IMR-90 (cell line): ENCODE results near the gene FAM168A. TPM values are rescaled to one million over a fixed set of nuclear protein-coding genes. Genes with fewer than 3 reads are reported as not detected.

ENCODE experiments used
- ATAC-seq: fragments of 200-7000 bp; cut with Tn5 transposase; 2 replicates; pipeline ENCODE4 v1.9.1; 2020; ENCODE audit warnings: low read depth, mild to moderate bottlenecking, moderate library complexity
- BruUV-seq: library from RNA; stranded (reverse); fragments of 400-500 nt; replicated peaks from 2 replicates; lab custom pipeline; 2021; lab: Mats Ljungman, UMichigan
- CTCF ChIA-PET: fragments of 300-600 bp; formaldehyde crosslinking; extraction: SDS; loops from one replicate; lab custom pipeline; 2021; ENCODE audit warnings: antibody characterized with exemption; lab: Yijun Ruan, JAX
- POLR2A ChIA-PET: fragments of 300-600 bp; sonication (Branson Sonifier 250); formaldehyde crosslinking; loops from one replicate; lab custom pipeline; 2022; ENCODE audit warnings: antibody characterized with exemption; ENCODE audit not compliant: unreplicated experiment; lab: Charles Lee
- DNase-seq: peaks from one replicate; pipeline ENCODE4 v3.0.0; 2013
- H2AFZ ChIP-seq: replicated peaks from 2 replicates; pipeline ENCODE3; 2013; ENCODE audit warnings: low read length, mild to moderate bottlenecking; ENCODE audit not compliant: poor library complexity
- H2AK5ac ChIP-seq: 2 replicates; pipeline ENCODE4 v1.6.1; 2013; ENCODE audit warnings: low read depth, low read length, inconsistent platforms
- H2AK9ac ChIP-seq: replicated peaks from 2 replicates; pipeline ENCODE3; 2013; ENCODE audit warnings: mild to moderate bottlenecking, low read depth, low read length, moderate library complexity; ENCODE audit not compliant: poor library complexity
- H2BK120ac ChIP-seq: 2 replicates; pipeline ENCODE4 v1.6.1; 2013; ENCODE audit warnings: low read depth, low read length, inconsistent platforms
- H2BK15ac ChIP-seq: 3 replicates; pipeline ENCODE4 v1.6.1; 2013; ENCODE audit warnings: low read depth, low read length, inconsistent platforms
- H2BK20ac ChIP-seq: 2 replicates; pipeline ENCODE4 v1.6.1; 2013; ENCODE audit warnings: low read depth, mild to moderate bottlenecking, inconsistent platforms, low read length, moderate library complexity
- H2BK5ac ChIP-seq: 2 replicates; pipeline ENCODE4 v1.6.1; 2013; ENCODE audit warnings: mild to moderate bottlenecking, low read depth, low read length, inconsistent platforms; ENCODE audit not compliant: poor library complexity, severe bottlenecking
- H3K14ac ChIP-seq: replicated peaks from 2 replicates; pipeline ENCODE4 v1.6.1; 2013; ENCODE audit warnings: low read depth, low read length, inconsistent platforms
- H3K18ac ChIP-seq: 2 replicates; pipeline ENCODE4 v1.6.1; 2013; ENCODE audit warnings: low read depth, low read length, control low read depth
- H3K23ac ChIP-seq: 2 replicates; pipeline ENCODE4 v1.6.1; 2013; ENCODE audit warnings: low read depth, low read length, inconsistent platforms
- H3K27ac ChIP-seq: 2 replicates; pipeline ENCODE4 v1.5.1; 2013; ENCODE audit warnings: mild to moderate bottlenecking, control low read depth, low read length; ENCODE audit not compliant: insufficient read depth
- H3K27me3 ChIP-seq: 2 replicates; pipeline ENCODE4 v1.6.1; 2013; ENCODE audit warnings: low read length; ENCODE audit not compliant: control insufficient read depth, insufficient read depth
- H3K36me3 ChIP-seq: 2 replicates; pipeline ENCODE4 v1.6.1; 2013; ENCODE audit warnings: low read length, mixed read lengths; ENCODE audit not compliant: control insufficient read depth, insufficient read depth
- H3K4ac ChIP-seq: 2 replicates; pipeline ENCODE4 v1.6.1; 2013; ENCODE audit warnings: low read depth, low read length, inconsistent platforms
- H3K4me1 ChIP-seq: 2 replicates; pipeline ENCODE4 v1.6.1; 2013; ENCODE audit warnings: low read length, mixed read lengths; ENCODE audit not compliant: control insufficient read depth, insufficient read depth
- H3K4me2 ChIP-seq: 2 replicates; pipeline ENCODE4 v1.6.1; 2013; ENCODE audit warnings: low read depth, mild to moderate bottlenecking, control low read depth, low read length, moderate library complexity
- H3K4me3 ChIP-seq: 2 replicates; pipeline ENCODE4 v1.5.1; 2013; ENCODE audit warnings: low read depth, mild to moderate bottlenecking, control low read depth, low read length, moderate library complexity; ENCODE audit not compliant: insufficient read depth
- H3K56ac ChIP-seq: 2 replicates; pipeline ENCODE4 v1.6.1; 2013; ENCODE audit warnings: low read length, inconsistent platforms; ENCODE audit not compliant: insufficient read depth; ENCODE audit errors: extremely low read depth
- H3K79me1 ChIP-seq, 2 experiments: 2 replicates each; pipeline ENCODE4 v1.6.1; 2013; ENCODE audit warnings: low read length in 2 of 2, inconsistent platforms in 1 of 2, low read depth in 1 of 2
- H3K9ac ChIP-seq: 2 replicates; pipeline ENCODE4 v1.6.1; 2013; ENCODE audit warnings: low read depth, low read length, control low read depth
- H3K9me1 ChIP-seq: 2 replicates; pipeline ENCODE4 v1.6.1; 2013; ENCODE audit warnings: low read length, inconsistent platforms; ENCODE audit not compliant: insufficient read depth
- H3K9me3 ChIP-seq: 2 replicates; pipeline ENCODE4 v1.6.1; 2013; ENCODE audit warnings: low read length; ENCODE audit not compliant: control insufficient read depth, insufficient read depth
- H4K20me1 ChIP-seq: 2 replicates; pipeline ENCODE4 v1.6.1; 2013; ENCODE audit warnings: low read length, inconsistent platforms; ENCODE audit not compliant: insufficient read depth
- H4K5ac ChIP-seq: 2 replicates; pipeline ENCODE4 v1.6.1; 2013; ENCODE audit warnings: mild to moderate bottlenecking, low read depth, low read length, control low read depth
- H4K8ac ChIP-seq, 2 experiments: 2 replicates each; pipeline ENCODE4 v1.6.1; 2013; ENCODE audit warnings: low read depth in 2 of 2, low read length in 2 of 2, control low read depth in 1 of 2, inconsistent platforms in 1 of 2
- H4K91ac ChIP-seq: 2 replicates; pipeline ENCODE4 v1.6.1; 2013; ENCODE audit warnings: low read depth, low read length, inconsistent platforms; ENCODE audit not compliant: insufficient read depth
- BHLHE40 ChIP-seq: fragments of 150-350 bp; IDR thresholded peaks from 2 replicates; pipeline ENCODE4 v1.6.1; 2016; ENCODE audit warnings: mild to moderate bottlenecking, low read depth, low read length
- CEBPB ChIP-seq: IDR thresholded peaks from 2 replicates; pipeline ENCODE4 v1.6.1; 2012; ENCODE audit warnings: low read depth, low read length, improper control_type of control experiment
- CHD1 ChIP-seq: IDR thresholded peaks from 2 replicates; pipeline ENCODE4 v1.6.1; 2012; ENCODE audit warnings: low read depth, low read length, improper control_type of control experiment
- POLR2A ChIP-seq: IDR thresholded peaks from 2 replicates; pipeline ENCODE4 v1.6.1; 2012; ENCODE audit warnings: mild to moderate bottlenecking, low read depth, low read length
- RAD21 ChIP-seq: IDR thresholded peaks from 2 replicates; pipeline ENCODE4 v1.6.1; 2012; ENCODE audit warnings: low read length, improper control_type of control experiment
- RCOR1 ChIP-seq: IDR thresholded peaks from 2 replicates; pipeline ENCODE4 v1.6.1; 2012; ENCODE audit warnings: mild to moderate bottlenecking, low read length, improper control_type of control experiment; ENCODE audit not compliant: insufficient replicate concordance
- RFX5 ChIP-seq: IDR thresholded peaks from 2 replicates; pipeline ENCODE4 v1.8.0; 2012; ENCODE audit warnings: low read depth, mild to moderate bottlenecking, low read length, moderate library complexity
- SMC3 ChIP-seq: fragments of 150-350 bp; IDR thresholded peaks from 2 replicates; pipeline ENCODE4 v1.6.1; 2016; ENCODE audit warnings: low read depth, mild to moderate bottlenecking, antibody characterized with exemption, low read length, moderate library complexity
- USF2 ChIP-seq: fragments of 150-350 bp; IDR thresholded peaks from 2 replicates; pipeline ENCODE4 v1.6.1; 2017; ENCODE audit warnings: mild to moderate bottlenecking, antibody characterized with exemption, low read length, low read depth
- WGBS, 2 experiments: methylation state at CpG; one replicate each; pipeline versions ENCODE4 v1.1.5 to v1.1.7; 2013; ENCODE audit warnings: missing lambda C conversion rate in 2 of 2; ENCODE audit not compliant: insufficient read length in 1 of 2; ENCODE audit errors: extremely low coverage in 2 of 2; 5-methylcytosine and 5-hydroxymethylcytosine counted together
- dilution Hi-C: fragments of 300-500 bp; cut with HindIII; formaldehyde crosslinking; loops from one replicate; pipeline ENCODE4 v1.14.3; 2018; ENCODE audit warnings: low sequenced_read_pairs; ENCODE audit not compliant: unreplicated experiment
- in situ Hi-C: fragments of 300-500 bp; cut with MboI; formaldehyde crosslinking; loops from 3 replicates; pipeline ENCODE4 v1.14.3; 2019; ENCODE audit warnings: low sequenced_read_pairs, inconsistent platforms, mixed read lengths
- intact Hi-C: fragments of 100-400 bp; cut with micrococcal nuclease; formaldehyde crosslinking; loops from 2 replicates; pipeline ENCODE4 v1.10.0; 2022
- polyA plus RNA-seq, 3 experiments: library from polyadenylated mRNA; depleted of rRNA; stranded (reverse); fragments of >200 nt; gene quantifications; 2 replicates each; pipeline ENCODE4 v1.2.3, GENCODE V29; 2012; ENCODE audit warnings: low replicate concordance in 1 of 3
- total RNA-seq: library from RNA; depleted of rRNA; stranded (reverse); fragments of >200 nt; gene quantifications from 2 replicates; pipeline ENCODE4 v1.2.3, GENCODE V29; 2012
- TF ChIP-seq, protein P1 (sequence below): fragments of 150-350 bp; IDR thresholded peaks from 2 replicates; pipeline ENCODE4 v1.6.1; 2016; ENCODE audit warnings: low read depth, mild to moderate bottlenecking, low read length, moderate library complexity, borderline replicate concordance

The FAM168A gene
- total and polyA plus RNA-seq, 2 of the 4 experiments (the other 2 are of a cell fraction): 13.1 to 22.8 TPM

- H2BK20ac ChIP-seq: no peak overlapping the region
- peaks cover 8% of the 10 kb centered on the region for H3K4me1 ChIP-seq
- H3K23ac ChIP-seq: no peak overlapping the region
- H3K18ac ChIP-seq: no peak overlapping the region
- H3K36me3 ChIP-seq: peaks cover 9% of the 10 kb centered on the region
- in situ Hi-C loops (no loop called here), dilution Hi-C loops (no loop called here), intact Hi-C loops (no loop called here)
- H3K27ac ChIP-seq: no peak overlapping the region
- H3K4me2 ChIP-seq: no peak overlapping the region
- peaks cover 5 to 10% of the 10 kb centered on the region in 2 experiments; a peak in 2 of 4 replicates for H3K79me1 ChIP-seq
- WGBS, 2 experiments: no CpG with 5 or more reads among the region's 4 CpGs
- H3K14ac ChIP-seq: no peak overlapping the region
- ATAC-seq (no peak), DNase-seq (peak; percentile 55)
- H2BK5ac ChIP-seq: no peak overlapping the region
- no peak overlapping the region for H4K91ac ChIP-seq
- no peak overlapping the region for H2AFZ ChIP-seq
- H3K56ac ChIP-seq: no peak overlapping the region
- no peak overlapping the region for H4K8ac ChIP-seq
- peaks cover 11% of the 10 kb centered on the region for H3K9me1 ChIP-seq
- H2AK9ac ChIP-seq: no peak overlapping the region
- no peak overlapping the region for H2BK120ac ChIP-seq
- H3K9ac ChIP-seq: no peak overlapping the region
- no peak overlapping the region for H2BK15ac ChIP-seq
- ChIA-PET CTCF (interaction anchor here (0.6 to 1.4 kb wide), 2 partner anchors 44 to 162 kb away, joined by 3 read pairs; no protein-coding TSS in a partner anchor), POLR2A (no interaction called here)
- no TSS peak for BruUV-seq
- H3K4me3 ChIP-seq: no peak overlapping the region
- H4K5ac ChIP-seq: no peak overlapping the region
- H3K27me3 ChIP-seq: no peaks in the 10 kb centered on the region
- no peaks in the 10 kb centered on the region for H3K9me3 ChIP-seq
- H3K4ac ChIP-seq: no peak overlapping the region
- H2AK5ac ChIP-seq: no peak overlapping the region
- H4K20me1 ChIP-seq: no peaks in the 10 kb centered on the region
- TF ChIP-seq SMC3 (no peak), CHD1 (no peak), USF2 (no peak), RFX5 (no peak), POLR2A (no peak), RAD21 (no peak), BHLHE40 (no peak), RCOR1 (no peak), CEBPB (no peak)
- TF ChIP-seq, protein P1, sequence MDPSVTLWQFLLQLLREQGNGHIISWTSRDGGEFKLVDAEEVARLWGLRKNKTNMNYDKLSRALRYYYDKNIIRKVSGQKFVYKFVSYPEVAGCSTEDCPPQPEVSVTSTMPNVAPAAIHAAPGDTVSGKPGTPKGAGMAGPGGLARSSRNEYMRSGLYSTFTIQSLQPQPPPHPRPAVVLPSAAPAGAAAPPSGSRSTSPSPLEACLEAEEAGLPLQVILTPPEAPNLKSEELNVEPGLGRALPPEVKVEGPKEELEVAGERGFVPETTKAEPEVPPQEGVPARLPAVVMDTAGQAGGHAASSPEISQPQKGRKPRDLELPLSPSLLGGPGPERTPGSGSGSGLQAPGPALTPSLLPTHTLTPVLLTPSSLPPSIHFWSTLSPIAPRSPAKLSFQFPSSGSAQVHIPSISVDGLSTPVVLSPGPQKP: no peak
Observed at GRCh38 chr11:73415854-73416615, 181.9 kb downstream of the FAM168A start.
